Mesangial cell (primary cell): ENCODE results near the gene PPP1R3A. TPM values are rescaled to one million over a fixed set of nuclear protein-coding genes. Genes with fewer than 3 reads are reported as not detected.

Experiments
- total RNA-seq: library from RNA; depleted of rRNA; stranded (reverse); fragments of >200 nt; gene quantifications from 2 replicates; pipeline ENCODE4 v1.2.3, GENCODE V29; 2015

The PPP1R3A gene, protein sequence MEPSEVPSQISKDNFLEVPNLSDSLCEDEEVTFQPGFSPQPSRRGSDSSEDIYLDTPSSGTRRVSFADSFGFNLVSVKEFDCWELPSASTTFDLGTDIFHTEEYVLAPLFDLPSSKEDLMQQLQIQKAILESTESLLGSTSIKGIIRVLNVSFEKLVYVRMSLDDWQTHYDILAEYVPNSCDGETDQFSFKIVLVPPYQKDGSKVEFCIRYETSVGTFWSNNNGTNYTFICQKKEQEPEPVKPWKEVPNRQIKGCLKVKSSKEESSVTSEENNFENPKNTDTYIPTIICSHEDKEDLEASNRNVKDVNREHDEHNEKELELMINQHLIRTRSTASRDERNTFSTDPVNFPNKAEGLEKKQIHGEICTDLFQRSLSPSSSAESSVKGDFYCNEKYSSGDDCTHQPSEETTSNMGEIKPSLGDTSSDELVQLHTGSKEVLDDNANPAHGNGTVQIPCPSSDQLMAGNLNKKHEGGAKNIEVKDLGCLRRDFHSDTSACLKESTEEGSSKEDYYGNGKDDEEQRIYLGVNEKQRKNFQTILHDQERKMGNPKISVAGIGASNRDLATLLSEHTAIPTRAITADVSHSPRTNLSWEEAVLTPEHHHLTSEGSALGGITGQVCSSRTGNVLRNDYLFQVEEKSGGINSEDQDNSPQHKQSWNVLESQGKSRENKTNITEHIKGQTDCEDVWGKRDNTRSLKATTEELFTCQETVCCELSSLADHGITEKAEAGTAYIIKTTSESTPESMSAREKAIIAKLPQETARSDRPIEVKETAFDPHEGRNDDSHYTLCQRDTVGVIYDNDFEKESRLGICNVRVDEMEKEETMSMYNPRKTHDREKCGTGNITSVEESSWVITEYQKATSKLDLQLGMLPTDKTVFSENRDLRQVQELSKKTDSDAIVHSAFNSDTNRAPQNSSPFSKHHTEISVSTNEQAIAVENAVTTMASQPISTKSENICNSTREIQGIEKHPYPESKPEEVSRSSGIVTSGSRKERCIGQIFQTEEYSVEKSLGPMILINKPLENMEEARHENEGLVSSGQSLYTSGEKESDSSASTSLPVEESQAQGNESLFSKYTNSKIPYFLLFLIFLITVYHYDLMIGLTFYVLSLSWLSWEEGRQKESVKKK
- total RNA-seq = not detected in 2 replicates

GRCh38 chr7:113918946-113919345, at the start of gene PPP1R3A:
Gene PPP1R3A, minus strand, starts transcription at chr7:113919009. Its CDS starts 13 bp downstream, at chr7:113918996.

